OCI-LY3 (cell line): ENCODE data around the gene NDUFA13.

Experiments used
- H2AFZ ChIP-seq: fragments of 200-600, 300-600 bp; shearing (Covaris generic); 2 replicates; pipeline ENCODE4 v1.6.0; 2014; ENCODE audit warnings: antibody characterized with exemption, low read depth, low read length
- H3K27ac ChIP-seq: fragments of 200-600, 300-600 bp; sonication (generic); 2 replicates; pipeline ENCODE4 v1.5.1; 2014; ENCODE audit warnings: mild to moderate bottlenecking, low read length, moderate library complexity, mixed read lengths
- H3K27me3 ChIP-seq: fragments of 200-600, 300-600 bp; sonication (generic); 2 replicates; pipeline ENCODE4 v1.6.1; 2014; ENCODE audit warnings: low read depth, low read length, mixed read lengths
- H3K36me3 ChIP-seq: fragments of 200-600, 300-600 bp; sonication (generic); replicated peaks from 2 replicates; pipeline ENCODE3; 2014; ENCODE audit warnings: low read depth, low read length, mixed read lengths
- H3K4me1 ChIP-seq: fragments of 300-600, 200-600 bp; sonication (generic); 2 replicates; pipeline ENCODE4 v1.6.1; 2014; ENCODE audit warnings: low read length, mixed read lengths
- H3K4me2 ChIP-seq: fragments of 200-600, 300-600 bp; sonication (generic); 2 replicates; pipeline ENCODE4 v1.6.1; 2014; ENCODE audit warnings: low read length, mixed read lengths
- H3K4me3 ChIP-seq: fragments of 300-600, 200-600 bp; sonication (generic); 2 replicates; pipeline ENCODE4 v1.5.1; 2014; ENCODE audit warnings: antibody characterized with exemption, mild to moderate bottlenecking, low read length, moderate library complexity
- H3K79me2 ChIP-seq: fragments of 300-600, 200-600 bp; shearing (Covaris generic); 2 replicates; pipeline ENCODE4 v1.6.1; 2014; ENCODE audit warnings: mild to moderate bottlenecking, low read length, mixed read lengths
- H3K9ac ChIP-seq: fragments of 300-600, 200-600 bp; shearing (Covaris generic); 2 replicates; pipeline ENCODE4 v1.6.0; 2014; ENCODE audit warnings: mild to moderate bottlenecking, low read length, moderate library complexity
- H3K9me3 ChIP-seq: fragments of 200-600, 300-600 bp; shearing (Covaris generic); 2 replicates; pipeline ENCODE4 v1.6.1; 2014; ENCODE audit warnings: low read length, mixed read lengths; ENCODE audit not compliant: insufficient read depth
- H4K20me1 ChIP-seq: fragments of 200-600, 300-600 bp; sonication (generic); 2 replicates; pipeline ENCODE4 v1.6.1; 2016; ENCODE audit warnings: low read length, mixed read lengths; ENCODE audit not compliant: insufficient read depth
- CTCF ChIP-seq: fragments of 200-600, 300-600 bp; sonication (generic); IDR thresholded peaks from 2 replicates; pipeline ENCODE4 v1.5.1; 2014; ENCODE audit warnings: antibody characterized with exemption, low read length, low read depth
- EZH2phosphoT487 ChIP-seq: fragments of 200-600 bp; shearing (Covaris generic); IDR thresholded peaks from 2 replicates; pipeline ENCODE4 v1.6.1; 2018; ENCODE audit warnings: antibody characterized with exemption, mixed run types, low read depth

NDUFA13 gene

GRCh38 chr19:19571071-19571786 is 55.2 kb downstream of the NDUFA13 start:
- no peaks in the 10 kb centered on the region for H4K20me1 ChIP-seq
- no peaks in the 10 kb centered on the region for H3K27me3 ChIP-seq
- no peaks in the 10 kb centered on the region for H3K36me3 ChIP-seq
- H3K9ac ChIP-seq: no peak overlapping the region
- H3K27ac ChIP-seq: no peak overlapping the region
- H3K4me1 ChIP-seq: no peaks in the 10 kb centered on the region
- no peak overlapping the region for H3K4me2 ChIP-seq
- no peak overlapping the region for H2AFZ ChIP-seq
- H3K9me3 ChIP-seq: no peaks in the 10 kb centered on the region
- H3K4me3 ChIP-seq: no peak overlapping the region
- no peaks in the 10 kb centered on the region for H3K79me2 ChIP-seq
- TF ChIP-seq EZH2phosphoT487 (no peak), CTCF (no peak)

DNA sequence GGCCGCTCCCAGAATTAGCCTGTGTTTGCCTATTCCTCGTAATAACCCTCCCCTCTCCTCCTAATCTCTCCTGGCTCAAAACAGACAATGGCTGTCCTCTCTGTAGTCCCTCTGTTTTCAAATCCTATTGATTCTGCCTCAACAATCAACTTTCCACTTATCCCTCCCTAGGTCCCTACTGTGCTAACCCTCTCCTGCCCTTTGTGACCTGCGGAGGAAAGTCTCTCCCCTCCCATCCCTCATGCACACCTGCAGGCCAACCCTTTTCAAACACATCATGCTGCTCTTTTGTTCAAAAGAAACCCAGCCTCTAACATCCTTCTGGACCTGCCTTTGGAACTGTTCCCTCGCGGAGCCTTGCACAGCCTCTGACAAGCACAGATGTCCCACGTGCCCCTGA is 59.4 kb downstream of the NDUFA13 start:
- H4K20me1 ChIP-seq: no peaks in the 10 kb centered on the region
- no peak for TF ChIP-seq EZH2phosphoT487
- TF ChIP-seq CTCF: no peak
- H3K9me3 ChIP-seq: no peaks in the 10 kb centered on the region
- no peak overlapping the region for H3K27ac ChIP-seq
- no peaks in the 10 kb centered on the region for H3K4me1 ChIP-seq
- H3K4me3 ChIP-seq: no peak overlapping the region
- H3K4me2 ChIP-seq: no peak overlapping the region
- no peak overlapping the region for H2AFZ ChIP-seq
- H3K9ac ChIP-seq: no peak overlapping the region
- H3K79me2 ChIP-seq: no peaks in the 10 kb centered on the region
- H3K27me3 ChIP-seq: no peaks in the 10 kb centered on the region
- H3K36me3 ChIP-seq: no peaks in the 10 kb centered on the region
